Right ventricle myocardium superior (tissue), 1 donor: ENCODE data around the gene NUDT22. TPM values are rescaled to one million over a fixed set of nuclear protein-coding genes. Genes with fewer than 3 reads are reported as not detected.
A peak's percentile ranks its signal among the peaks of the same experiment; 100 is the strongest.
"Not testable (repeated sequence)": the region's sequence is repeated elsewhere in the genome, so short reads cannot be mapped to it uniquely, and the experiment has no call there.

Experiments used
- ATAC-seq: fragments of 200-7000 bp; cut with Tn5 transposase; one replicate; pipeline ENCODE4 v1.9.1; 2020; ENCODE audit warnings: mild to moderate bottlenecking; ENCODE audit not compliant: poor library complexity
- DNase-seq: peaks from one replicate; pipeline ENCODE4 v3.0.0-alpha.2; 2020
- intact Hi-C: fragments of 100-400 bp; cut with DNase I; formaldehyde crosslinking; loops from one replicate; pipeline ENCODE4 v1.11.2; 2022
- total RNA-seq: library from RNA; stranded (reverse); fragmentation: NEBNext Ultra II Directional; extraction: Animal tissue kit (Norgen Biotek cat#: 25700); gene quantifications from one replicate; pipeline ENCODE4 v1.2.1, GENCODE V29; 2021
- donor health status: DM: no; HTN: yes; CAD: no; lungs with severe emphysema.

The NUDT22 gene
- total RNA-seq, 1 donor from 2014 or later, result 60.8 TPM

DNA sequence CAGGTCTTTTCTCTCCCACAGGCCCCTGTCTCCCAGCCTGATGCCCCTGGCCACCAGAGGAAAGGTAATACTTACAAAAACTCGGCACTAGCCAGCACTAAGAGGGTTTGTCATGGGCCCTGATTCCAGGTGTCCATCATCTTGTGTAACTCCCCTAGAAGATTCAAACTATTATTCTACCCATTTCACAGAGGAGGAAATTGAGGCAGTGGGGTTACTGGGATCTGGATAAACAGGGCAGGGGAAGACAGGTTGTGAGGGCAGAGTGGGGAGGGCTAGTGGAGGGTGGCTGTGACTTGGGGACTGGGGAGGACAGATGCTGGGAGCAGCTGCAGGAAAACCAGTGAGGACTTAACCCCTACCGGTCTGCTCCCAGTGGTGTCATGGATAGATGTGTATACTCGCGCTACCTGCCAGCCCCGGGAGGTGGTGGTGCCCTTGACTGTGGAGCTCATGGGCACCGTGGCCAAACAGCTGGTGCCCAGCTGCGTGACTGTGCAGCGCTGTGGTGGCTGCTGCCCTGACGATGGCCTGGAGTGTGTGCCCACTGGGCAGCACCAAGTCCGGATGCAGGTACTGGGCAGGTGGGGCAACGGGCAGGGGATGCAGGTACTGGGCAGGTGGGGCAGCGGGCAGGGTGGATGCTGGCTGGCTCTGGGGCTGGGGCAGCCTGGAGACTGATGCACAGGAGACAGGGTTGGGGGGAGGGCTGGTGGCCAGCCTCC is 9.5 kb downstream of the NUDT22 start:
- DNase-seq (peak; percentile 46), ATAC-seq (no peak)
- intact Hi-C loops, result no loop called here

DNA sequence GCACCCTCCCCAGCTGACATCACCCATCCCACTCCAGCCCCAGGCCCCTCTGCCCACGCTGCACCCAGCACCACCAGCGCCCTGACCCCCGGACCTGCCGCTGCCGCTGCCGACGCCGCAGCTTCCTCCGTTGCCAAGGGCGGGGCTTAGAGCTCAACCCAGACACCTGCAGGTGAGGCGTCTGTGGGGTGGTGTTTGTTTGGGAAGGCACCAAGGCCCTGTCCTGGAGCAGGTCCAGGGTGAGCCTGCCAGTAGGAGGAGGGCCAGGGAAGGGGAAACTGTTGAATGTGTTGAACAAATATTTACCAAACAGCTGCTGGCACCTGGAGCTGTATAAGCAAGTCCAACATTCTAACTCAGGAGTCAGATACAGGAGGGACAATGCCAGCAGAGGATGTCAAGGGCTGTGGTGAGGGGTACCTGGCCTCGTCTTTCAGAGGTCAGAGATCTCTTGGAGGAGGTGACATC is 11.4 kb downstream of the NUDT22 start:
- intact Hi-C loops, result no loop called here
- DNase-seq, result peak; percentile 40
- ATAC-seq, result no peak

DNA sequence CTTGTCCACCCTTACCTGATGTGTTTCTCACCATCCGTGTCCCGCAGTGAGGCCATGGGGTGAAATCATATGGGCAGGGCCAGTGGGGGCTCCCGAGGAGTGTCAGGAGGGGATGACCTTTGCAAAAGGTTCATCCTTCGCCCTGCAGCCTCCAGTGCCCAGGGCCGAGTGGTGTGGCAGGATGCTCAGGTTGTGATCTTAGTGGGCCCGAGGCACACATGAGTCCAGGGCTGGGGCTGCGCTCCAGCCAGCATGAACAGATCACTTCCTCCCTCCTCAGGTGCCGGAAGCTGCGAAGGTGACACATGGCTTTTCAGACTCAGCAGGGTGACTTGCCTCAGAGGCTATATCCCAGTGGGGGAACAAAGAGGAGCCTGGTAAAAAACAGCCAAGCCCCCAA is 12.0 kb downstream of the NUDT22 start:
- intact Hi-C loops, result no loop called here
- ATAC-seq (no peak), DNase-seq (no peak)

DNA sequence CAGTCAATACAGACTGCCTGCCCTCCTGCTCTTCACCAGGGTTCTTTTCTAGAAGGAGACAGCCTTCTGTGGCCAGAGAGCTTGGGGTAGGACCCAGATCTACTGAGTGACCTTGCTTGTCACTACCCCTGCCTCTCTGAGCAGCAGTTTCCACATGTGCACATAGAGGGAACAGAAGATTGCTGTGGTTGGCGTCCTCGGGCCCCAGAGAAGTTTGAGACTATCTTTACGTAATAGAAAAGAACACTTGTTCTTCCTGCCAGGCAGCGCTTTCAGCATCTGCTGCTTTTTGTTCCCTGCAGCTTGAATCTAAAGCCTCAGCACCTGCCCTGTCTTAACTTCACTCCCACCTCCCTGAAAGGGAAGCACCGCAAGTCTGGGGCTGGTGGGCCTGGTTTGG is 12.9 kb downstream of the NUDT22 start:
- ATAC-seq, result no peak
- intact Hi-C loops, result no loop called here
- peak; percentile 35 for DNase-seq

DNA sequence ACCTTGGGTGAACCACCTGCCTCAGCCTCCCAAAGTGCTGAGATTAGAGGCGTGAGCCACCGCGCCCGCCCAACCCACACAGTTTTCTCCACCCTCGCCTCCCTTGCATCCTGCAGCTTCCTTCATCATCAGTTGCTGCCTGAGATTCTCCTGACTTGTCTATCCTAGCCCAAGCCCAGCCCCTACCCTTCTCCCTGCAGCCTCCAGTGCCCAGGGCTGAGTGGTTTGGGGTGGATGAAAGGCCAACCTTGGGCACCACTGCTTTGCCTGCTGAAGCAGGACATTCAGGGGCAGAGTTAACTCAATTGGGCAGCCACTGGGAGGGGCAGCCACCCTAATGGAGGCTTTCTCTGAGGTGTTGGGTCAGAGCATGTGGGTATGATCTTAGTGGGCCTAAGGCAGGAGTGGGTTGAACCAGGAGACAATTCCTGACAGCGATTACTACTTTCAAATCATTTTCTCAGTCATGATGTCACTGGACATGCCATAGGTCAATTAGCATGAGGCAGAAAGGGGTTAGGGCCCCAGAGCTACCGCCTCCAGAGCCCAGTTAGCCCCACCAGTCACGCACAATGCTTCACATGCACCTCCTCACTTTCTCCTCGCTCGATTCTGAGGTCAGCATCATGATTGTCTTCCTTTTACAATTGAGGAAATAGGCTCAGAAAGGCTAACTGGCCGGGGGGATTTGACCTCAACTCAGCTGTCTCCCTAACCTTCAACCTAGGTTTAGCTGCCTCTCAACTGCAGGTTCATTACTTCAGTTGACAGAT is 13.8 kb downstream of the NUDT22 start:
- DNase-seq, result no peak
- intact Hi-C loops, result no loop called here
- no peak for ATAC-seq

DNA sequence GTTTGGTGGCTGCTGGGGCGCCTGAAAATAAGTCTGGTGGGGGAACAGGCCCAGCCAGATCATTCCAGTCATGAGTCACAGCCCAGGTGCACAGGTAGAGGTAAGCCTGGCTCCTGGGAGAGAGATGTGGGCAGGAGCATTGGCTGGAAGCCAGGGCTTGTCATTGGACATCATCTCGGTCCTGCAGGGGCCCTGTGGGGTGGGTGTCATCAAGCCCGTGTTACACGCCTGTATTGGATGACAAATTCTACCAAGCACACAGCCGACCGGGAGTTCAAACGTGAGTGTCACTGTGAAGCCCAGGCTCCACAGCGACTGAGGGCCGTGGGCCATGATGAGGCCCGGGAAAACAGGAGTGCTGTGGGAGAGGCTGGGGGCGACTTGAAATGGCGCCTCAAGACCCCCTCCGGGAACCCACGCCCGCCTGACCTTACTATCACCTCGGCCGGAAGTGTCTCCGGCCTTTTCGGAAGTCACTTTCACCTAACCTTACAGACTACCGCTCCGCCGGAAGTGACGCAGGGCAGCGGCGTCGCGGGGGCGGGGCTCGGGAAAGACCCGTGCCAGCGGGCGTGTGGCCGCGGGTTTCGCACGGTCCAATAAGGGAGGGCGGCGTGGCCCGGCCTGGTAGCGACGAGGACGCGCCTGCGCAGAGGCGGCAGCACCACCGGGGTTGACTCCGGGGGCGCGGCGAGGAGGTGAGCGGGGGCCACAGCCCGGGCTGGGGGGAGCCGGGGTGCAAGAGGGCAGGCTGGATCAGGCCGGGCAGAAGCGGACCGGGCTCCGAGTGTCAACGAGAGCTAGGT is 14.6 kb downstream of the NUDT22 start, which contains the start of gene FKBP2:
Gene FKBP2 (plus strand): TSS at position 661 of the 806 bp plus-strand sequence. CDS start 1,293 bp downstream, outside the sequence.
- intact Hi-C loops, result no loop called here
- ATAC-seq (peak; percentile 77), DNase-seq (peak; percentile 98)

DNA sequence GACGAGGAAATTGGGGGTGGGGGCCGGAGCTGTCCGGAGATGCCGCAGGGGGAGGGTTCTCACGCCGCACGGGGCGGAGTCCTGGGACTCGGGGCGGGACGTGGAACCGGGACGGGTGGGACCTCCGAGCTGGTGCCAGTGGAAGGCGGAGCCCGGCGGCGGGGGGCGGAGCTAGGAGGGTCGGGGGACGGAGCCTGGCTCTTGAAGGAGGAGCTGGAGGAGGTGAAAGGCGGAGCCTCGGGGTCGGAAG is 15.1 kb downstream of the NUDT22 start:
- intact Hi-C loops, result no loop called here
- ATAC-seq (peak; percentile 84), DNase-seq (peak; percentile 100)

DNA sequence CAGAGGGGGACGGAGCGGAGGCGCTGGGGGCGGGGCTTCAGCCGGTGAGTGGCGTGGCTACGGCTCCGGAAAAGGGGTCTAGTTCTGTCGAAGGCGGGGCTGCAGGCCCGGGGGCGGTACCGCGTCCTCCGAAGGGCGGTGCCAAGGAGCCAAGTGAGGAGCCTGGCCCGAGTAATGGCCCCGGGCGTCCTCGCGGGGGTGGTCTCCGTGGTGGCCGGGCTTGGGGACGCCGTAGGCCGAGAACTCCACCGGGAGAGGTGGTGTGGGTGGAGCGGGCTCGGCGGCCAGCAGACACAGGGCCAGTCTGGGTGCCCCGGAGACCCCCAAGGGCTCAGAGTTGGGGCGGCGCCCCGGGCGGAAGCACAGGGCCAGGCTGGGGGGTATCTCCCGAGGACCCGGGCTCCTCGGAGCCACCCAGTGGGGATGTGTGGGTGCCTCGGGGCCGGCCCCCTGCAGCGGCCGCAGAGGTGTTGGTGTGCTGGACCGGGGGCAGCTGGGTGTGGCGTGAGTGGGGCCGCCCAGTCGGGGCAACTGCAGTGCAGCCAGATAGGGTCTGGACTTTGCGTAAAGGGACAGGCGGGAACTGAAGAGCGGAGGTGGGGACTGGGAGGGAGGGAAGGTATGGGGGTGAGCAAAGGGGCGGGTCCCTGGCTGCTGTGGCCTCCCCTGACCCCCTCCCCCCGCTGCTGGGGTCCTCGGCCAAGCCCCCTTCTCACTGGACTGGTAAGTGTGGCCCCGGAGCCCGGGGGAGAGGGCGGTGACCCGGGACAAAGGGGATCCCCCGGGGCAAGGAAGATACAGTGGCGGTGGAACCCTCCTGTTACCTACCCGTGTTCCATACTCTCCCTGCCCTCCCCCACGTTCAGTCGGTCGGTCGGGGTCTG is 15.7 kb downstream of the NUDT22 start:
- ATAC-seq (peak; percentile 3), DNase-seq (peak; percentile 67)
- intact Hi-C loops, result no loop called here

DNA sequence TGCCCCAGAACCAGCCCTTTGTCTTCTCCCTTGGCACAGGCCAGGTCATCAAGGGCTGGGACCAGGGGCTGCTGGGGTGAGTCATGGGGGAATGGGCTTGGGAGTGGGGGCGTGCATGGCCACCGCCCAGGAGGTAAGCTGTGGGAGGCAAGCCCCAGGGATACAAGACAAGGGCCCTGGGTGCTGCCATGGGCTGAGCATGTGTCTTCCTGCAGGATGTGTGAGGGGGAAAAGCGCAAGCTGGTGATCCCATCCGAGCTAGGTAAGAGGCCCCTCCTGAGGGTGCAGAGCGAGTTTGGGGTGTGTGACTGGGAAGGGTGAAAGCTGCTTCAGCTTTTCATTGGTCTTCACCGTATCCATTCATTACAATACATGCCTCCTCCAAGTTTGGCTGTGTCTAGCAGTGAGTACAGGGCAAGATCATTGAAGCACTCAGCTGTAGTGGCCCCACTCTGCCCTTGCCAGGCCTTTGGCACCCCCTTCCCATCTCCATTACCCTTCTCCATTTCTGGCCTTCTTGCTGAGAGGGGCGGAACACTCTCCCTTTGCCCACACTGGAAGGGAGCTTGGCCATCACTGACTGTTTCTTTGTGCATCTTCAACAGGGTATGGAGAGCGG is 17.3 kb downstream of the NUDT22 start:
- DNase-seq, result no peak
- intact Hi-C loops, result no loop called here
- no peak for ATAC-seq

DNA sequence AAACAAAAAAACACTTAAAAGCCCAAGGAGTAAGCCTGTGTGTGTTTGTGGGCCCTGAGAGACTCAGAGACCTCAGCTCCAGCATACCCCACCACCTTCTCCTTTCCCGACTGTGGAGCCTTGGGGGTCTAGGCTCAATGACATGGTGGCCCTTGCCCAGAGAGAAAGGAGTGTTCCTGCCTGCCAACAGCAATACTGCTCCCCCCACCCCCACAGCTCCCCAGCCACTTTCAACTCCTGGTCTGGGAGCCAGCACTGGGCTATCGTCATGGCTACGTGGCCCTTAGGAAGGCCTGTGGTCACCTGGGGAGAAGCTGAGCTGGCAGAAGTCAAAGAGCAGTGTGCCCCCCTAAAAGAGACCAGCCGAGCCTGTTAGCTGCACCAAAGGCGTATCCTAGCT is 18.0 kb downstream of the NUDT22 start:
- intact Hi-C loops, result no loop called here
- no peak for ATAC-seq
- DNase-seq, result no peak

DNA sequence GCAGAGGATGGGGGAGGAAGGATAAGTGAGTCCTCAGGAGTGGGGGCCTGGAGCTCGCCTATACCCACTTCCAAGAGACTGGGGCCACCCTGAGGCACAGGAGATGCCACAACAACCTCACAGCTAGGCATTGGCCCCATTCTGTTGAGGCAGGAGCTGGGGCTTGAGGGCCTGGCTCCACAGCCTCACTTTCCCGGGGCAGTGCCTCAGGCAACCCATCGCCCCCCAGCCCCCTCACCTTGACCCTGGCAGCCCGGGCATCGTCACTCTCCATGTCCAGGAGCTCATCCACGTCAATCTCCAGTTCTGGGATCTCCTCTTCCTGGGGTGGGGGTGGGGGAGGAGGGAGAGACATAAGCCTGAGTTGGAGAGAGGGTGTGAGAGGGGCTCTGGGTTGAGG is 18.9 kb downstream of the NUDT22 start:
- intact Hi-C loops, result no loop called here
- DNase-seq, result no peak
- ATAC-seq, result no peak

DNA sequence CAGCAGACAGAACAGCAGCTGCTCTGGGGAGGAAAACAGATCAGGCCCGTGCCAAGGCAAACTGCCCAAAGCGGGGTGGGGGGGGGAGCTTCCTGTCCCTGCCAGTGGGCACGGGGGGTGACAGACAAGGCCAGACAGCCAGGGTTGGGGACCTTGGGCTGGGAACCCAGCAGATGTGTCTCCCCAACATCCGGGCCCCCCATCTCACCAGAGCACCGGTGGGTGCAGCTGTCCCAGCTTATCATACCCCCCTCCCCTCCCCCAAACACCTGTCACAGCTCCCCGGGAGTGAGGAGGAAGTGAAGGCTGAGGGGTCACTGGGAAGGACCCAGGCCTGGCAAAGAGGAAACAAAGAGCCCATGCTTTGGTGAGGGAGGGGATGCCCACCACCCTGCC is 19.3 kb downstream of the NUDT22 start:
- DNase-seq (no peak), ATAC-seq (no peak)
- intact Hi-C loops, result no loop called here

DNA sequence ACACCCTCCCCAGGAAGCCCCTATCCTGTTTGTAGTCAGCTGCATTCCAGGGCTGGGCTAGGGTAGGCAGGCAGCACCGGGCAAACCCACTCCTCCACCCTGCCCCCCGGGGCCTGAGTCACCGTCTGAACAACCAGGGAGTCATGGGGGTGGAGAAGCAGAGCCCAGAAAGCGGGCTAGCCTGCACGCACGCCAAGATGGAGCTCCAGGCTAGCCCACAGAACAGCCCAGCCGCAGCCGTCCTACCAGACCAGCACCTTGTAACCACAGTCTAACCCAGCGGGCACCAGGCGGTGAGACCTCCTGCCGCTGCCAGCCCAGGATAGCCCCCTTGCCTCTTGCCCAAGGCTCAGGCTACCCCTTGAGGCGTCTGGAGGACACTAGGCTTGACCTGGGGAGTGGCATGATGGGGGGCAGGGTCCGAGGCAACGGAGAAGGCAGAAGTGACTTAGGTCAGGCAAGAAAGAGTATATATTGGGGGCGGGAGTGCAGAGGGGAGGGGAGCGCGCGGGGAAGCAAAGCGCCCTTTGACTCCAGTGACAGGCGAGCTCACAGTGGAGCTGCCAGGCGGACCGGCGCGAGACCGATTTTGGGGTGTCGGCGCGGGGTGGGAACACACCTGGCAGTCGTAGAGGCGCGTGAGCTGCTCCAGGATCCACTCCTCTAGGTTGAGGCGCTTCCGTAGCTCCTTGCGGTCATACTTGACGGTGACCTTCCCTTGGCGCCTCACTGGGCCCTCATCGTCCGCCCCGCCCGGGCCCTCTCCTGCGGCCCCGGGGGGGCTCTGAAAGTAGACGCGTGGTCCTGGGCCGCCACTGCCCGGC is 19.9 kb downstream of the NUDT22 start:
- intact Hi-C loops, result no loop called here
- no peak for ATAC-seq
- DNase-seq, result peak; percentile 80

DNA sequence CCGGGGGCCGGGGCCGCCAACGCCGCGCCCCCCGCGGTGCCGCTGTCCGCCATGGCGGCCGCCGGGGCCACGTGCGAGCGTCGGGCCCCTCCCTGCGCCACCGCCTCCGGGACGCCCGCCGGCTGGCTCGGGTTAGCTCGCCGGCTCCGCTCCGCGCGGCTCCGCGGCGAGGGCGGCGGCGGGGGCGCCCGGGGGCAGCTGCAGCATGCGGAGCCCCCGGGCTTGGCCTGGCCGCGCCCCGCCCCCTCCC is 20.5 kb downstream of the NUDT22 start:
- not testable (repeated sequence) for ATAC-seq

DNA sequence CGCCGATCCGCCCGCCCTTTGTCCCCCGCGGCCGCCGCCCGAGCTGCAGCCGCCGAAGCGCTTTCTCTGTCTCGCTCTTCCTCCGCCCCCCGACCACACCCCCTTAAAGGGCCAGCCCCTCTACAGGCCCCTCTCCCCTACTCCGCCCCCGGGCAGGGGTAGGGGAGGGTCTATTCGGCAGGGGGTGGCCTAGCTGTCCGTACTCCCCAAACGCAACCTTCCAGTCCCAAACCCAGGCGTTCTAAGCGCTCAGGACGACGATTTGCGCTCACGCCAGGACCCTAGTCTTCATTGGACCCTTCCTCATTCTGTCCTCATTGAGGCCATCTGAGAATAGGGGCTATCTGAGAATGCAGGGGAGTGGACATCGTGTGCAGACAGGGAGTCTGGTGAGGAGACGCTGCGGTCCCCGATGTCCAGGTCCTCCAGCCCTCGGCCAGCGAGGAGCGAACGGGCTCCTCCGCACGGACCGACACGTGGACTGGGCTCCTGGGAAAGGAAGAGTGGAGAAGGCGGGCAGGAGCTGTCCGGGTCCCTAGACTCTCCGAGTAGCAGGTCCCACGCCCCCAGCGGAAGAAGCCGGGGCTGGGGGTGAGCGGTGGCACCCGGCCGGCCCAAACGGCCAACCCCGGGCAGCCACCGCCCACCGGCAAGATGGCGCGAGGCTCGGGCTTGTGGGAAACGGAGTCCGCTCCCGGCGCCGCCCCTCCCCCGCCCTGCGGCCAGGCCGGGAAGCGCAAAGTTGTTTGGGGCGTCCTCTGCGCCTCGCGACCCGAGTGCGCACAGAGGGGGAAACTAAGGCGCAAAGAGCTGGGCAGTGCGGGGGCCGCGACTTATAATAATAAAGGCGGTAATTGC is 21.0 kb downstream of the NUDT22 start, which contains the start of gene PPP1R14B:
Gene PPP1R14B (minus strand): TSS at position 73 of the 858 bp plus-strand sequence. CDS start 270 bp downstream, outside the sequence.
- peak; percentile 80 for ATAC-seq
- DNase-seq, result peak; percentile 94
- intact Hi-C loops, result no loop called here

More for the DNA sequence above, 20.5 kb downstream of the NUDT22 start:
- DNase-seq, intact Hi-C loops: not testable (repeated sequence)

DNA sequence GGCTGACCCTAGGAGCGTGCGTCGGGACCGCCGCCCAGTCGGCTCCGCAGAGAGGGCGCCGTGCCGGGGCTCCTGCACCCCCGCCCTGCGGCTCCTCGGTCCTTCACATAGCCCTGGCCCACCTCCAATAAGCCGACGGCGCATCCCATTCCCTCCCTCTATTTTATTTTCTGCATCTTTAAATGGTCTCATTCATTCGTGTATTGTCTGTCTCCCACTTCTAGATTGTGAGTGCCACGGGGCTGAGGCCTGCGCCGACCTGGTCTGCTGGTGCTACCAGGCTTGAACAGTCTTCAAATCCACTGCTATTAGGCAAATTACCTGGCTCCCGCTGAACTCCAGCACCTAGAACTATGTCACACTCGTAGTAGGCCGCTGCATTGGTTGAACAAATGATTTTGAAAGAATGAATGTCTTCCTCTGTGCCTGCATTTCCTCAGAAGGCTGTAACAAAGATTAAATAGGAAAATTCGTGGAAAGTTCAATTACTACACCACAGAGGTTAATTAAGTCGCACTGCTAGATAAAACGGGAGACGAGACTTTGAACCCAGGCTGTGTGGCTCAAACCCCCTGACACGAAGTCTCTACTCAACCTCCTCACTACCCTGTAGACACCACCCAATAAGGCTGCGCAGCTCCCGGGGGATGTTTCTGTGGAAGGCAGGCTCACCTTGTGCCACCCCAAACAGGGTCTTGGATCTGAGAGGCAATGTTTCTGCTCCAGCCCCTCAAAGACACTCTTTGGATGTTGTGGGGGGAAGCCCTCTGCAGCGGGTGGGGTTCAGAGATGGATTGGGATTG is 21.9 kb downstream of the NUDT22 start:
- no peak for DNase-seq
- intact Hi-C loops, result no loop called here

More for the DNA sequence above, 21.9 kb downstream of the NUDT22 start:
- peak; percentile 2 for ATAC-seq
